RKO (cell line): Measurements from ENCODE around the gene PTPRE.

Experiments
- DNase-seq: peaks from one replicate; pipeline ENCODE4 v3.0.0-alpha.2; 2016; ENCODE audit warnings: low spot score

The PTPRE gene

DNA sequence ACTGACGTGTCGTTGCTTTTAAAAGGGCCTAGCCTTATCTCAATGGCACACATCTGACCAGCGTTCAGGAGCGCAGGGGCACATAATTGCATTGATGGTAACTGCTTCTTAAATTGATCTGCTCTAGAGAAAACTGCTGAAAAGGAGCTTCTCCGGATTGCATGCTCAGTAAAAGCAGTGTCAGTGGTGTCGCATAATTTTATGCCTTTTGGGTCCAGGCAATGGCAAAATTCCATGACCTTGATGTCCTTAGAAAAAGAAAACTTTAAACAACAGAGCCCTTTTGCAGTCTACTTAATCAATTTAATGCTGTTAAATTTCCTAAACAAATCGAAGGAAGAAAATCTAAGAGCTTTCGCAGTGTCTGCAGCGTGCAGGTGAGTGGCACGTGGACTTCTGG lies 75.7 kb downstream of the PTPRE start:
- DNase-seq, result no peak

DNA sequence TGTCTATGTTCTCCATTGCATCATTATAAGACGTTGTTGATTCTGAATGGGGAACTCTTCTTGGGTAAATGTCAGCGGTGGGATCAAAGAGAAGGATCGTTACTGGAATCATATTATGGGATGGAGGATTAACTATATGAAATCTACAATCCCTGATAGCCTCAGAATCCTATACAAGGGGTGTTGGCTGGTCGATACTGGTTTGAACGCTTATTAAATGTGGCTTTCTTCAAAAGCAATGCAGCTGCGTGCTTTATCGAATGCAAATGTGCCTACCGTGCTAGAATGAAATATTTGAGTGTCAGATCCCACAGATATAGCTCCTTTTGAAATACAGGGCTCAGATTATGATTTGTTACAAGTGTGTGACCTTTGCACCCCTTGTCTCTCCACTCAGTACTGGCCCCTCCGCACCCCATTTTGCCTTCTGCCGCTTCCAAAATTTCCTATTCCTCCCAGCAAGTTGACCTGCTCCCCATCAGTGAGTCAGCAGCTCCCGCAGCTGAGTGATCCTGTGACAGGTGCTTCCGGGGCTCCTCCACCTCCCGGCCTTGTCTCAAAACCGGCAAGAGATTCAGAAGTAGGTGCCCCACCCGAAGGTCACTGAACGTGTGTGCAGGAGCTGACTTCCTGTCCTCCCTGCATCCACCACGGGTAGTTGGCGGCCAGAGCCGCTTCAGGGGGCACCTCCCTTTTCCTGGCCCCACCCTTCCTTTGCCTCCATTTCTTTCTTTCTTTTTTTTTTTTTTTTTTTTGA lies 76.6 kb downstream of the PTPRE start:
- no peak for DNase-seq

DNA sequence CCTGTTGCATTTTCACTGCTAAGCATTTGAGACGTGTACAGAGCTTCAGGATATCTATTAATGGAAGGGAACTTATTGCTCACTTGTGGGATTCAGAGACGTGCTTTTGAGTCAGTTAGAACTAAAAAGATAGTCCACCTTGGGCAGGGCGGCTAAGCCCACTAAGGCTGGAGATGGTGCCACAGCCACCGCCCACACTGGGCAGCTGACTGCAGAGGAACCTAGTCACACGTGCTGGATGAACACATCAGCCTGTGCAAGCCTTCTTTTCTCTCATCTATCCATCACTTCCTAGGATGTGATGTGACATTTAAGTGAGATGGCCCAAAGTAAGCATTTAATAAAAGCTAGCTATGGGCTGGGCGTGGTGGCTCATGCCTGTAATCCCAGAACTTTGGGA lies 78.0 kb downstream of the PTPRE start:
- DNase-seq, result no peak

DNA sequence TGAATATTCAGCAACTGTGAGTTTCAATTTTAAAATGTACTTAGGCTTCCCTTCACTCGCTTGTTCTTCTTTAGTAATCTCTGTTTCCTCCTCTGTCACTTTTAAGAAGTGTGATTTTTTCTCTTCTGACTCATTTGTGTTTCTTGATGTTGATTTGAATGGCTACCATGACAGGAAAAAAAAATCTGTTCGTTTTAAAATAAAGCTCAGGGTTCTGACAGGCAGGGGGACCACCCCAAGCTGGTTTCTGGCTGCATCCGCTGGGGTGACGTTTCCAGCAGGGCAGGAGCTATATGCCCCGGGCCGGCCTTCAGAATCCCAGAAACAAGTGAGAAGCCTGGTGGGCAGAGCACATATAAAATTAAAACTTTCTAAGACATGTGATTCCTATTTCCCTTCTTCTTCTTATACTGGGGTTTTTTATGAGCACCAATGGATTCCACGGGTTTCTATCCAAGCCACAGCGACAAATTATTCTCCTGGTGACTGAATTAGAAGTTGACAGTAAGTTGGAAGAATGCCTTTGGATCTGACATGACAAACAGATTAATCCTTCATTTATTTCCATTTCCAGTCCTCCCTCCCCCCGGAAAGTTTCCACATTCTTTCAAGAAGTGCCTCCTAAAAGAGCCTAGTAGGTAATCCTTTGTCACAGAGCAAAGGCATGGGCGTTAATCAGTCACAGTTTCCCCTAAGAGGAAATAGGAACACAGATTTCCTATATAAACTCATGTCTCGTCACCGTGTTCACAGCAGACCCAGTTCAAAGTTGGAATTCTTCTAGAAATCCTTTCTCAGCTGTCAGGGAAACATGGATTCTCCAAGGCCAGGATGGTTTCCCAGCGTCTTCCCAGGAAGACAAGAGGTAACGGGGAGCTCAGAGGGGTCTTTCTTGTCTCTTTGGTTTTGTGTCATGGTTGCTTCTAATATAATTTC lies 79.9 kb downstream of the PTPRE start:
- DNase-seq, result no peak

DNA sequence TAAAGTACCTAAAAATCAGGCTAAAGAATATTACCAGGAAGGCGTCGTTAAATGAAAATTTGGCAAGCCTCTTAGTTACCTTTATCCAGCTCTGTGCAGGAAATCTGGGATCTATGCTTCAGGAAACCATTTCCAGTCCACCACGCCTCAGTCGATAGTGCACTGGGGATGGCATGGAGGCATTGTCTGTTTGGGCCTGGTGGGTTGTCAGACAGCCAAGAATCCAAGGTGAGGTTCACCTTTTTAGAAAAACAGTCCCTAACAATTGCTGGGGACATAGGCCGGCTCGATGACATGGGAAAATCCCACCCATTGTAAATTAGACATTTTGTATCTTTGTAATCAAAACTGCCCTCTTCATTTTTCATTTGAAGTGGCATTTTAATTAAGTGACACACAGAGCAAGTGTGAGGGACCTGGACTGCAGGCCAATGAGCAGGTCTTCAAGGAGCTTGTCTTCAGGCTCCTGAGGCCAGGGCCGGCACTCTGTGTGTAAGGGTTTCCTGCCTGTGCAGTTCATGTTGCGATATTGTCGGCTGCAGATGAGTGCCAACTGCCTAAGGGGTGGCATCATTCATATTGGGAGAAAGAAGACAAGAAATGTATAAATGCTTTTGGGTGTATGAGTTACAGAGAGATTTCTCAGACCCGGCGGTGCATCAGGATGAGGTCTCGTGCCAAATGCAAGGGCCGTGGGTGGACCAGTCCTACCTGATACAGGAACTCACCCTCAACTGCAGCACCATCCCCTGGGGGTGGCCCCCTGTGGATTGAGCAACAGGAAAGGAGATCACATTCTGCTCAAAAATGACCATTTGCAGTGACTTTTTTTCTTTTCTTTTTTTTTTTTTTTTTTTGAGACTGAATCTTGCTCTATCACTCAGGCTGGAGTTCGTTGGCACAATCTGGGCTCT lies 80.8 kb downstream of the PTPRE start:
- DNase-seq, result no peak

DNA sequence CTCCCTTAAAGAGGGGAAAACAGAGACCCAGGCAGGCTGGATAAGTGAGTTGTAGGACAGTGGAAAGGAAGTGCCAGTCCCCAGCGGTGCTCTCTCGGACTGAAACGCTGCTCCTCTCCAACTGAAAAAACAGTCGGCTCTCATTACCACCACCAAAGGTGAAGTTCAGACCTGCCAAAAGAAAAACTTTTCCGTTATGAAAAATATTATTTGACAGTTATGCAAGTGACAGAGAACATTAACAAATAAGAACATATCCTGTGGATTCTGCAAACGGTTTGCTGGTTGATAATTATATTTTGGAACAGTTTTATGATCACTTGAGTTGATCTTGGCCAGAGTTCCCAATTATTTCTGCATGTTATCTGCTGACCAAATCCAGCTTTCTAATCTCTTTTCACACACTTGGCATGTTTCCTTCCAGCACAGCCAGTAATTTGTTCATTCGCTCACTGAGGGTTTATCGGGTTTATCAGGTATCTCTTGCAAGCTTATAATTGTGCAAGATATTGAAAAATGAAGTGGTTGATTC lies 82.6 kb downstream of the PTPRE start:
- no peak for DNase-seq

DNA sequence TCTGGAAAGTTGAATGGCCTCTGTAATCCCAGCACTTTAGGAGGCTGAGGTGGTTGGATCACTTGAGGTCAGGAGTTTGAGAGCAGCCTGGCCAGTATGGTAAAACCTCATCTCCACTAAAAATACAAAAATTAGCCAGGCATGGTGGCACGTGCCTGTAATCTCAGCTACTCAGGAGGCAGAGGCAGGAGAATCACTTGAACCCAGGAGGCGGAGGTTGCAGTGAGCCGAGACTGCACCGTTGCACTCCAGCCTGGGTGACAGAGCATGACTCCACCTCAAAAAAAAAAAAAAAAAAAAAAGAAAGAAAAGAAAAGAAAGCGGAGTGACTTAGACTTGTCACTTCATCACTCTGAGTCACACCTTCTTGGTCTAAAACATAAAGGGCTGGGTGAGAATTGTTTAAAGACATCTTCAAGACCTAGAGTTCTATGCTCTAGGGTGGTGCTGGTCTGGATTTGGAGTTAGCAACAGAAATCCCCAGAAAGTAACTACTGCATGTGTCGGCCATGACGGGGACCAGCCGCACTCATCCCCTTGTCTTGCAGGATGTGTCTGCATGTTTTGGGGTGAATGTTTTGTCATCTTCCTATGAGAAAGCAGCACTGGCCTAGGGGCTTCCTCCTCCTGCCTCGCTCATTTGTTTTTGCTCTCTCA lies 83.4 kb downstream of the PTPRE start:
- peak; percentile 85 for DNase-seq

DNA sequence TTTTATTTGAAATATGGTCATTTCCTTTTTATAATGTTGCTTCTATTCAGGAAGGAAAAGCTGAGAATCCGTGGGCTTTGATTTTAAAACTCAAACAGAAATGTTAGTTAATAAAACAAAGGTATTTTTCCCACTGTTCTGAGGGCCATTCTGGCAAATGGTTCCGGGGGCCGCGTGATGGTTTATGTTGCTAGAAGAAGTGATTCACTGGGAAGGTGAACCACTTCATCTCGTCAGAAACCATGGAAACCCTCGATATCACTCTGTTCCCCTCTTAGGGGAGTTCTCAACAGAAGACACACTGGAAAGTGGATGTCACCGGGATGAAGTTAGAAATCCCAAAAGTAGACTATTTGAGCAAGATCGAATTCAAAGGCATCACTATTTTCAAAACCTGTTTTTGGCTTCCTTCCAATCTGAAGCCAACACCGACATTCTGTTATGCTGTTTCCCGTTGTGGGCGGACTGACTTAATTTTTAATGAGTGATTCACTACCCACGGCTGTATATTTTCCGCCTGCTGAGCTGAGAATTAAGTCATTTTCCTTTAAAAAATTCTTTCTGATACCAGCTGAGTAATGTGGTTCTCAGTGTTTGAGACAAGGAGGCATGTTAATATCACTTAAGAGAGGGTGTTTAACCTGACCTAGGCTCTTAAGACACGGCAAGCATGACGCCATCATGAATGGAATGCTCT lies 84.1 kb downstream of the PTPRE start:
- DNase-seq, result peak; percentile 94

DNA sequence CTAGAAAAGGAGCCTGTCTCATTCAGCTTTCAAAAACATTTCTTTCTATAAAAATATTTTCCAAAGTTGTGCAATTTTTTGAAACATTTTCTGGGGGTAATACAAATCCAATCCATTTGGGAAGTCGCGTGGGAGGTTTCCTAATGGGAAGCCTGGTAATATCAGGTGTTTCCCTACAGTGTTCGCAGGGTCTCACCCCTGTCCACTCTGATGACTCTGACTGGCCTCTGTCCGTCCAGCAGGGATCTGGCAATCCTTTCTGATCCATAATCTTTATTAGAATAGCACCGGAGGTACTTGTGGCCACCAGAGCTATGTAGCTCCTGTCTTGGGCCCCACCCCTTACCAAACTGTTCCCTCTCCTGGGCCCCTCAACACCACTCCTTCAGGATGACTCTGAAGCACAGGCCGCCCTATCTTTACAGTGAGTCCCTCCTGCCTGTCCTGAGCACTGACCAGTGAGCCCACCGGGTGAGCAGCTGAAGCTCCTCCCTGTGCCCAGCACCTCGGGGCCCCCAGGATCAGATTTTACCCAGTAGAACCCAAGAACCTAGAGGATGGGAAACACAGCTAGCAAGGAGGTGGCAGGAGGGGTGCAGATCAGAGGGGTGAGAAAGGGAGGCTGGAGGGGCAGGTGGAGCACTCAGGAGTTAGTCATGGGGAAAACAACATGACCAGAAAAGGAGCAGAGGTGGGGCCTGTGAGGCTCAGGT lies 84.8 kb downstream of the PTPRE start:
- no peak for DNase-seq

DNA sequence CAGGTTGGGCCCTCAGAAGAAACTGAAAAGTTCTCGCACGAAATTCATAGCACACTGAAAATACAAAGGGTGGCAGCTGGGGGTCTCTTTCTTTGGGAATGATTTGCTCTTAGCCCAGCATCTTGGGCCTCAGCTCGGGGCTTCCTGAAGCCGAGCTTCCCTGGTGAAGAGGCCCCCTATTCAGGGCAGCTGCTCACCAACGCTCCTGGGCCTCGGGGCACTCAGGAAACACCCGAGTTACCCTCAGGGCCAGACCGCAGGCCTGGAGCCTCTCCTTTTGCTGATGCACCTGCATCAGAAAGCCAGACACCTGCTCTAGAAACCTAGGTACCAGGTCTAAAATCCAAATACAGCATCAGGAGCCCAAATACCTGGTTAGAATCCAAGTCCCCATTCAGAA lies 85.5 kb downstream of the PTPRE start:
- DNase-seq, result no peak

DNA sequence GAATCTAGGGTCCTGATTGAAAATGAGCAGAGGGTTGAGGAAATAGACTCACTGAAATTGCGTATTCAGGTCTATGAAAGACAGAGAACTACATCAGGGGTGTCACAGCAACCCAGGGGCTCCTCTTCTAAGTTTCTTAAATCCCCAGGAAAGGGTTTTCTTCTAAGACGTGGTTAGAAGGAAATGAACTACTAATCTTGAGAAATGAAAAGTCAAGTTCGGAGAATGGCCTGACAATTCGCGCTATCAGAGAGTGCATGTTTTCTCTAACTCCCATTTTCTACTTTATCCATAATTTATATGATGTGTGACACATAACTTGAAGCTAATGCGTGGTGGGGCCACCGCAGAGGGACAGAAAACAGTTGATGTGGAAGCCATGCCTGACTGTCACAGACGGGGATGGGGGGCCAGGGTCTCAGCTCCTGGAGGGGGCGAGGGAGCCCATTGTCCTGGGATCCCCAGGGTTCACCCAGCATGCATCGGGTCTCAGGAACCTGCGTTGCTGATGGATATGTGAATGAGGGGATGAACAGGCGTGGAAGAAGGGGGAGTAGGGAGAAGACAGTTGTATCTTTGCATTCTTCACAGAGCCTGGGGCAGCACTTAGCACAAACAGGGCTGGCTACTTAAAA lies 86.3 kb downstream of the PTPRE start:
- DNase-seq, result no peak

DNA sequence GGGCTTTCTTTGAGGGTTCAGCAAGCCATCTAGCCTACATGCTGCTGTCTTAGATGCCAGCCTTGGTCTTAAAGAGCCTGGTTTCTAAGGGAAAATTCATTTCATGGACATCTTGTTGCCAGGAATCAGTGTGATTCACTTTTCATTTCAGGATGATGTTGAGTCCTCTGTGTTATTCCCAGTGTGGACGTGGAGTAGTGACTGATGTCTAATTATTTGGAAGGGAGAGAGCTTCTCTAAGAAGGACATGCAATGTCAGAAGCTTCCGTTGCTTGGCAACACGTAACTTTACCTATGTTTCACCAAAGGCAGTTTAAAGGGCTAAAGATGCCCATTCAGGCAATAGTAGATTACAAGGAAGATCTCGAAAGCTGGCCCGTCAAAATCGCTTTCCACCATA lies 89.0 kb downstream of the PTPRE start:
- no peak for DNase-seq

DNA sequence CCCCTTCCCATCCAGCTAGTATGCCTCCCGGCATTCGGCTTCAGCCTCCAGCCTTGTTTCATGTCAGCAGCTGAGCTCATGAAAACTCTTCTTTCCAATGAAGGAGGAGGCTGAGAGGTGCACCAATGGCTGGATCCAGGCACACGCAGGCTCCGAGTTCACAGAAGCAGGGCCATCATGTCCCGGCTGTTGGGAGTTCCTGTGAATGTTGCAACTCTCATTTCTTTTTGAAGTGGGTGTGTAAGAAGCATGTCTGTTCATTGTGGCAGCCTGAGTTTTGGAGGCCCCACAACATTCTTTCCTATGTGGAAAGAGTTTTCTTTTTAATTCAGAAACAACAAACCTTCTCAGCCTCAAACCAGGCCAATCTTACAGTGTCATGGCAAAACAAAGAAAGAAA lies 89.7 kb downstream of the PTPRE start:
- no peak for DNase-seq

DNA sequence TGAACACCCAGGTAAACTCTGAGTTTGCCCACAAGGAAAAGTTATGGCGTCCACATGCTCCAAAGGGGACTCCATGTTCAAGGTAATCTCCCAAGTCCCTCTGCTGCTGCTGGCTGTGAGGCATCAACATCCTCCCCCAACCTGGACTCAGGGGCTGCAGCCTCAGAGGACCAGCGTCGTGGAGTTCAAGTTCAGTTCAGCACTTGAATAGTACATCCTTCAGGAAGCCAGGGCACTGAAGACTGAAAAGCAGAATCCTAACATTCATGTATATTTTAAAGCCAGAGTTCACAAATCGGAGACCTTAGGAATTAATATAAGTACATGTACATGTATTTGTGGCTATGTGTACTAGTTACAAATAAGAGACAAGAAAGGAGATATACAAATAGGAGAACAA lies 90.4 kb downstream of the PTPRE start:
- DNase-seq, result no peak

DNA sequence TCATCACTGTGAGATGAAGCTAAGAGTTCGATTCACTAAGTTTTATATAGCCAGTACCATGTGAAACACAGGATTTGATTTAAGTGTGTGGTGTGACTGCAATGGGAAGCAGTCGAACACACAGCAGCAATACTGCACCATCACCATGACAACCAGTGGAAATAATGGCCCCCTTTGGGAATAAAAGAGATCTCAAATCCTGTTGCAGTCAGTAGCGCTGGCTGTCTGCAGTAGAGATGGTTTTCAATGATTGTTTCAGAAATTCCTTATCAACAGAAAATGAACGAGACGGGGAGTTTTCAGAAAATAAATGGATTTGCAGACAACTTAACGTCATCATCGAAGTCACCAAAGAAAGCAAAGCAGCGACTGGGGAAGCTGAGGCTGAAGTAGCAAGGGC lies 91.0 kb downstream of the PTPRE start:
- DNase-seq, result no peak

DNA sequence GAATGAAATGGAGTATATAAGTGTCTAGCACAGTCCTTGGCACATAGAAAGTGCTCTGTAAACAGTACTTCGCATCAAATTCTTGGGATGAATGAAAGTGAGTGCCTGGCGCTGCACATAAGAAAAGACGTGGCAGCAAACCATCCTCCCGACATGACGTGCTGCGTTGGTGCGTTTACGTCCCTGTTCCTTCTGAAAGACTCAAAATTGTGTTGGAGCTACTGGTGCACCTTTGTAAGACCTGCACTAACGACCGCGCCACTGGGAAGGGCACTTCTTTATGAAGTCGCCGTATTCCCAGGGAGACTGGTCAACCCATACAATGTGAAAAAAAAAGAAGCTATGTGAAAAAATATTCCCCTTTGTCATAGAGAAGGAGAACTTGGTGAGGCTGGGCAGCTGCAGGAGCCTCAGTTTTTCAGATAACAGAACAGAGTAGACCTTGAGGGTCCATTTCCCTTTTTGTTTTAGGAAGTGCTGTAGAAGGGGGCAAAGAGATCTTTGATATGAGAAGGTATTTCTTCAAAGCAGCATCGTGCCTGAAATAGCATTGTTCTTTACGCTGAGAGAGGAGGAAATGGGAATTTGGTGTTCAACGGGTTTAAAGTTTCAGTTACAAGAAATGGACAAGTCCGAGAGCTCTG lies 91.7 kb downstream of the PTPRE start:
- DNase-seq, result no peak

DNA sequence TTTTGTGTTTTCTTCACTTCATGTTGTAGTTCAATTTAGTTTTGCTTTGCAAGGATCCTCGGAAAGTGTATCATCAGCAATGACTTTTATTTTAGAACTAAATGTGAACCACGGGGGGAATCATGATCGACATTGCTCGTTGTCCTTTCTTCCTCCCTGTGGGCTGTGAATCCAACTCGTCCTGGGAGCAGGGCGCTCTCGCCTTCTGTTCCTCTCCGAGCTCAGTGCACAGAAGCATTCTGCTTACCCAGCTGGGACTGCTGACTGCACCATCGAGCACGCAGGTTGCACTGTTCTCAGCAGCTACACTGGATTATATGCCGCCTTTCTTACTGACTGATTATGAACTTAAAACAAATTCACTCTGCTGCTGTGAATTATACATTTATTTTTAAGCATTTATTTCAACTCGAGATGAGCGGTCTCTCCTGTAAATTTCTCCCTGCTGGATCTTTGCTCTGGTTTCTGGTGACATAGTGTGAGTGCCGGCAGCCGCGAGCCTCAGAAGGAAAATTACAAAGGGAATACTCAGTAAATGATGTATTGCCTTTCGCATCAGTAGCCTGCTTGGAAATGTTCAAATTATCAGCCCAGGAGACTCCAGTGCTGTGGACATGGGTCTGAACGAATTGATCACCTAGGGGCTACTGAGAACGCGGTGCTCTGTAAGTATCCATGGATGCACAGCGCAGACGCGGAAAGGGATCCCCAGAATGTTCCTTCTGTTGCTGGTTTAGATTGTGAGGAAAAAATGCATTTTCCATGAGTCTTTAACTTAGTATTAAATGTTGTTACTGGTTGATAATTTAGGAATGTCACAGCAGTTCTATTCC lies 92.6 kb downstream of the PTPRE start:
- DNase-seq, result no peak
